ENCODE measurements around the gene BNC2.

Gene BNC2

GRCh38 chr9:16825331-16825725, 45.1 kb downstream of the BNC2 start:
- no peak for TF ChIP-seq CTCF (conservative IDR thresholded peaks at IDR 0.05; ENCODE audit: low read depth, low read length)
- DNase-seq (ENCODE audit: low read depth) = no peak
- H3K4me3 ChIP-seq (ENCODE audit: low read length) = no peak overlapping the region

GRCh38 chr9:16824545-16825330, 45.7 kb downstream of the BNC2 start:
- no peak overlapping the region for H3K4me3 ChIP-seq (ENCODE audit: low read length)
- no peak for TF ChIP-seq CTCF (conservative IDR thresholded peaks at IDR 0.05; ENCODE audit: low read depth, low read length)
- DNase-seq (ENCODE audit: low read depth) = no peak

- TF ChIP-seq CTCF (conservative IDR thresholded peaks at IDR 0.05; ENCODE audit: low read depth, low read length) = no peak
- H3K4me3 ChIP-seq (ENCODE audit: low read length) = no peak overlapping the region
- no peak for DNase-seq (ENCODE audit: low read depth)
Observed at GRCh38 chr9:16823906-16824305, 46.6 kb downstream of the BNC2 start.

GRCh38 chr9:16821344-16821743, 49.1 kb downstream of the BNC2 start:
- no peak overlapping the region for H3K4me3 ChIP-seq (ENCODE audit: low read length)
- DNase-seq (ENCODE audit: low read depth) = no peak
- no peak for TF ChIP-seq CTCF (conservative IDR thresholded peaks at IDR 0.05; ENCODE audit: low read depth, low read length)

GRCh38 chr9:16817514-16817913, 53.0 kb downstream of the BNC2 start:
- no peak overlapping the region for H3K4me3 ChIP-seq (ENCODE audit: low read length)
- no peak for TF ChIP-seq CTCF (conservative IDR thresholded peaks at IDR 0.05; ENCODE audit: low read depth, low read length)
- DNase-seq (ENCODE audit: low read depth) = no peak

GRCh38 chr9:16817002-16817401, 53.5 kb downstream of the BNC2 start:
- no peak overlapping the region for H3K4me3 ChIP-seq (ENCODE audit: low read length)
- no peak for DNase-seq (ENCODE audit: low read depth)
- no peak for TF ChIP-seq CTCF (conservative IDR thresholded peaks at IDR 0.05; ENCODE audit: low read depth, low read length)

GRCh38 chr9:16816011-16816410, 54.5 kb downstream of the BNC2 start:
- TF ChIP-seq CTCF (conservative IDR thresholded peaks at IDR 0.05; ENCODE audit: low read depth, low read length) = no peak
- DNase-seq (ENCODE audit: low read depth) = no peak
- no peak overlapping the region for H3K4me3 ChIP-seq (ENCODE audit: low read length)
